Ammon's horn (tissue), 1 donor: ENCODE measurements around the gene ANGPTL1.
A peak's percentile ranks its signal among the peaks of the same experiment; 100 is the strongest.

Source experiments
- DNase-seq: peaks from one replicate; pipeline ENCODE4 v3.0.0-alpha.2; 2016; ENCODE audit warnings: low spot score

ANGPTL1 gene

GRCh38 chr1:178870944-178871343 lies at the start of gene ANGPTL1:
Gene ANGPTL1 (minus strand): TSS chr1:178871077. CDS start chr1:178865776, 5,301 bp downstream.
- DNase-seq: no peak

- DNase-seq: no peak
Measured at GRCh38 chr1:178919581-178919980, 48.7 kb upstream of the ANGPTL1 start.

DNA sequence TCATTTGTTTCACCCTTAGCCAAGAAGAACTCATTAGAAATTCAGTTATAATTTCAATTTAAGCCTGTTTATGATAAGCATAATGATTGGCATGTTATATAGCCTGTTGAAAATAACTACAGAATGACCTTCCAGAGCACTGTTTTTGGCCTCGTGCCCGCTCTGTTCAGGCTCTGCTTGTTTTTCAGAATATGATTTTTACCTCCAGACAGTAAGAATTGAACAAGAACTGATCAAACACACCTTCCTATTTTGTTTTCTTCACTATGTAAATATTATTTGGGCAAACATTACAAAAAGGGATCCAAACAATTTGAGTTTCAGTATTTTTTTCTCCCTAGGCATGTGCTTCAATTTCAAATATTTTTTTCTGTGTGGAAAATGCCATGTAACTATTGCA lies 48.1 kb upstream of the ANGPTL1 start:
- no peak for DNase-seq

GRCh38 chr1:178918308-178918707 lies 47.4 kb upstream of the ANGPTL1 start:
- DNase-seq: no peak

GRCh38 chr1:178916448-178917174 lies 45.7 kb upstream of the ANGPTL1 start:
- DNase-seq: no peak

- no peak for DNase-seq
Measured at GRCh38 chr1:178912597-178912996, 41.7 kb upstream of the ANGPTL1 start.

DNA sequence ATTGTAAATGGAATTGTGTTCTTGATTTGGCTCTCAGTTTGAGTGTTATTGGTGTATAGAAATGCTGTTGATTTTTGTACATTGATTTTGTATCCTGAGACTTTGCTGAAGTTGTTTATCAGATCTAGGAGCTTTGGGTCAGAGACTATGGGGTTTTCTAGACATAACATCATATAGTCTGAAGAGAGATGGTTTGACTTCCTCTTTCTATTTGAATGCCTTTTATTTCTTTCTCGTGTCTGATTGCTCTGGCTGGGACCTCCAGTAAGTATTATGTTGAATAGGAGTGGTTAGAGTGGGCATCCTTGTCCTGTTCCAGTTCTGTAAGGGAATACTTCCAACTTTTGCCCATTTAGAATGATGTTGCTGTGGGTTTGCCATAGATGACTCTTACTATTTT lies 39.1 kb upstream of the ANGPTL1 start:
- no peak for DNase-seq

DNA sequence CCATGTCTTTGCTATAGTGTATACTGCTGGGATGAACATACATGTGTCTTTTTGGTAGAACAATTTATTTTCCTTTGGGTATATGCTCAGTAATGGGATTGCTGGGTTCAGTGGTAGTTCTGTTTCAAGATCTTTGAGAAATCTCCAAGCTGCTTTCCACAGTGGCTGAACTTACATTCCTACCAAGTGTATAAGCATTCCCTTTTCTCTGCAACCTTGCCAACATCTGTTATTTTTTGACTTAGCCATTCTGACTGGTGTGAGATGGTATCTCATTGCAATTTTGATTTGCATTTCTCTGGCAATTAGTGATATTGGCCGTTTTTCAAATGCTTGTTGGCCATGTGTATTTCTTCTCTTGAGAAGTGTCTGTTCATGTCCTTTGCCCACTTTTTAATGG lies 37.5 kb upstream of the ANGPTL1 start:
- DNase-seq: no peak

- DNase-seq: no peak
Measured at GRCh38 chr1:178901482-178902125, 30.7 kb upstream of the ANGPTL1 start.

DNA sequence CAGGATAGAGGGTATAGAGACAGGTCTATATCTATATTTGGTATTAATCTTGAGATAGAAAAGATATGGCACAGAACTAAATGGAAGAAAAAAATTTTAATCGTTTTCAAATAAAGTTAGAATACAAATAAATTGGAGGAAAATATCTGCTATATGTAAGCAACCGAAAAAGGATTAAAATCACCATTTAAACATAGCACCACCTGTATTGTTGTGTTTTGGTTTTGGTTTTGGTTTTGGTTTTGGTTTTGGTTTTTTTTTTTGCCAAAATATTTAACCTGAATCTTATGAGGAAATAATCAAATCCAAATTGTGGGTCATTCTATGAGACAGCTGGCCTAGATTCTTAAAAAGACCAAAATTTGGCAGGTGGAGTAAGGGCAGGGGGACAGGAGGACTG lies 28.5 kb upstream of the ANGPTL1 start:
- DNase-seq: no peak

DNA sequence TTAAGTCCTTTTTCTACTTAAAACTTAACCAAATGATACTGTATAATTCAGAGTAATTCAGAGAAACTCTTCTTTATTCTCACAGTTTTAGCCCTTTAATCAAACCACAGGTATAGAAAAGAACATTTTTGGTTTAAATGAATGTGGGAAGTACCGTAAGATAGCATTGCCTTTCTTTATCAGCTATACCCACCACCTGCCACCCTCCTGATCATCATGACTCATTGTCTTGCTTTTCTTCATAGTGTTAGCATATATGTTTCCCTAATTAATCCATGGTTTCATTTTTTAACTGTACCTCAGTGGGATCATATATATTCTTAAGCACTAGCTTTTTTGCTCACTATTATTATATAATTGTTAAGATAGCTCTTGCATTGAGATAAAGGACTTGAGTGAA lies 27.5 kb upstream of the ANGPTL1 start:
- no peak for DNase-seq

DNA sequence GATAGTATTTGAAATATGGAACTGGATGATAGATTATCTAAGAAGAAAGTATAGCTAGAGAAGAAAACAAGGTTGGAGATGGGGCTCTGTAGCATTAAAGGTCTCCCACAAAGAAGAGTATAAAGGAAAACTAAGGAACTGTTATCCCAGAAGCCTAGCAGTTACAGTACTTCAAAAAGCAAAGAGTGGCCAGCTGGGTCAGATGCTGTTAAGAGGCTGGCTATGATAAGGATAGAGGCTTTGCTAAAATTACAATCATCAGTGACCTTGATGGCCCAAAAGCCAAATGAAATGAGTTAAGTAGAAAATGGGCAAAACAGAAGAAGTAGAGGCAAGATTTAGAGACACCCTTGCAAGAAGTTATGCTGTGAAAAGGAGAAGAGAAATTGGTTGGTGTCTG lies 25.1 kb upstream of the ANGPTL1 start:
- no peak for DNase-seq

GRCh38 chr1:178886551-178886950 lies 15.7 kb upstream of the ANGPTL1 start:
- DNase-seq: no peak

- DNase-seq: peak; percentile 29
Measured at GRCh38 chr1:178885869-178886268, 15.0 kb upstream of the ANGPTL1 start.

GRCh38 chr1:178881950-178882349 lies 11.1 kb upstream of the ANGPTL1 start:
- DNase-seq: peak; percentile 39

DNA sequence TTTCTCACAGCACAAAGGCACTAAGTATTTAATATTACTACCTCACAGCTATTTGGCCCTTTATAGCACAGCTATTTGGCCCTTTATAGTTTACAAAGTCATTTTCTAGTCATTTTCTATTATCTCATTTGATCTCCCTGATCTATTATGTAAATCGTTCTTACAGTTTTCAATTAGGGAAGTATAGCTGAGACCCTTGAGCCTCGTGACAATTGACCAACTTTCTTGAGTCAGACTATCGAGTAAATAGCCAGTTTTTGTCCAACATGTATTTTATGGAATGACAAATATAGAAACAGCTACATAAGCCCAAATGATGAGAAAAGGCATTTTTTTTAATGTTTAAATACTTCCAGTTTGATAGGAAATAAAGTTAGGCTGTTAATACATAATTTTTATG lies 7.0 kb upstream of the ANGPTL1 start:
- DNase-seq: no peak

DNA sequence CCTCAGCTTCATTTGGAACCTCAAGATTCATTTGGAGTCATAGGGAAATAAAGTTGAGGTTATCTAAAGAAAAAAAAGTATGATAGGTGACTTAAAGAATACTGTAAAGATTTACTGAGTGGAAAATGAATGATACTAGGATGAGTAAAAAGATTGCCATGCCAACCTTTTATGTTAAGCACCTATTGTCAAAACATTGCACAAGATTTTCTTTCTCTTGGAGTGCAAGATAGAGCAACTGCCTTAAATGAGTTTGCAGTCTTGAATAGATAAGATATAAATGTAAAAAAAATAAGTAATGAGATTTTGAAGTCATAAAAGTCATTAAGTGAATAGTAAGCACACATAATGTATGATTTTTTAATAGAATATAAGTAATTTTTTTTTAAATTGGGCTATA lies 5.1 kb upstream of the ANGPTL1 start:
- no peak for DNase-seq

DNA sequence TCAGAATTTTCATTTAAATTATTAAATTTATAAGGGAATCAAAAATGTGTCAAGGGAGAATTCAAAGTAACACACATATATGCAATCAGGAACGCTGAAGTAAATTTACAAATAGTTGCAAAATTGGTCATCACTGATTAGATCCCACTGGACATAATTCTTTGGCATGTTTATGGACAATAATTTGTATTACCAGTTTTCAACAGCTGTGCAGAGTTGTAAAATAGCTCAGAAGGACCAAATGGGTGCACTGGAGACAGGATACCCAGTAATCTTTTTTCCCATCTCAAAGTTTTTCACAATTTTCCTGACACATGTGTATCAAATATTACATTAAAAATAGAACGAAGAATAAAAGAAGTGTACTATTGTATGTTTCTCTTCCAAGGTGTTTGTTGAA lies 4.1 kb upstream of the ANGPTL1 start:
- no peak for DNase-seq

DNA sequence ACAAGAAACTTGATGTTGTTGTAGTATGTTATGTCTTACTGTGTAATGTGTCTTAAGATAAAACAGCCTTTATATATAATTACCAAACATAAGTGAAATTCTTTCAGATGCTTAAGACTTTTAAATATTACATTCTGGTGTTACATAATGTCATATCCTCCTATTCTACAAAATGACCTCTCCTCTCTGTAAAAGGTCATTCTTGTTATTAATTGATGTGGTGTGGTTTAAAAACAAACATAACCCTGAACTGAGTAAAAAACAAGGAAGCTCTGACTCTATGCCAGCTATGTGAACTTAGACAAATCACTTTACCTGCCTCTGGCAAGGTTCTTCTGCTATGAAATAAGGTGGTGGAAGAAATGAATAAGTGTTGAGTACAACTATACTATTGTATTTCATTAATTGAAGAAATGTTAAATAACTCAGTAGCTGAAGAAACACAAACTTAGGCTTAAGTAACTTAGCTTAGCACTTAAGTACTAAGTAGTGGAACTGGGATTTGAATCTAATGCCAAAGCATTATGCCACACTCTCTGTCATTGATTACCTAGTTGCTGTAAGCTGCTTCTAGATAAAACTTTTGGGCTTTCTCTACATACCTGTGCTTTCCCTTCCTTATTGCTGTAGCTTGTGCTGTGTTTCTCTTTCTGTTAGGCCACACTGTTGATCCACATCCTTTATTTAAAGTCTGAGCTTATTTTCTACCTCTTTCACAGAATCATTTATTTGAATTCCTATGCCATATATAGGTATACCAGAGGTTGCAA lies 859 bp upstream of the ANGPTL1 start:
- no peak for DNase-seq

- no peak for DNase-seq
Measured at GRCh38 chr1:178870221-178870620, 656 bp downstream of the ANGPTL1 start.

DNA sequence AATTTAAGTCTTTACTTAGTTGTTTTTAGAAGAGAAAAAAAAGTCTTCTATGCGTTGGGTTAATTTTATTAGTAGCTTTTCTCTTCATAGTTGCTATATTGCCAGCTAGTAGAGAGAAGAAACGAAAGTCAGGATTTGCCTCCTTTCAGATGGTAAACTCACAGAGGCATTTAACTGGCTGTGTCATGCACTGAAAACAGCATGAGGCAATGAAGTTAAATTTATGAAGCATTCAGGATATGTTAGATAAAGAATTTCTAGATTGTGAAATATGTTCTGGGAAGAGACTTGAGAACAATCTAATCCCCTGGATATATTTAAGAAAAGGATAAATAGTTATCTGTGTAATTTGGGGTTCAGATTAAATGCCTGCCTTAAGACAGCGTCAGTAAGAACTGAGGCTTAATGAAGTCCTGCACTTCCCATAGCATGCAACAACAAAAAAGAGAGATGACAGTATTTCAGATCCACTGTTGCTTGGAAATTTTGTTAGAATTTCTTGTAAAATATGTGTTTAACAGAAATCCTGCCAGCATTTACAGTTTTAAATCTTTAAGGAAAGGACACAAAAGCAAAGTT lies 1.7 kb downstream of the ANGPTL1 start:
- DNase-seq: no peak

GRCh38 chr1:178868706-178869105 lies 2.2 kb downstream of the ANGPTL1 start:
- DNase-seq: no peak

DNA sequence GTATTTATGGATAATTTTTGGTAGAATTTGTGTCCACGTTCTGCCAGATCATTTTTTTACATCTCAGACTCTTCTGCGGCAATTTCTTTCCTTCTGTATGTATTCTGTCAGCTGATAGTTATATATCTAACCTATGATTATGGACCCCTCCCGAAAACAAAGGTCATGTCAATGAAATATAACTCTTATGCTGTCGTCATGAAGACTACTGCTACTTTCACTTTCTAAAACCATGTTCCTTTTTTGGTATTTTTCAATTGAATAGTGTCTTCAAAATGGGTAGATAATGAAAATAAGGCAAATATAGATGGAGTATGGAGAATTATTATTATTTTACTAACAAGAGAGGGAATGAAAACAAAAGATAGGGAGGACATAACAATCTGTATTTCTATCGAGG lies 3.2 kb downstream of the ANGPTL1 start:
- DNase-seq: no peak
